Cardiac fibroblast (primary cell): ENCODE results near the gene GCGR.

ENCODE experiments used
- DNase-seq, 2 donors: peaks; one replicate each; pipeline versions ENCODE4 v3.0.0 to v3.0.0-alpha.2; 2010; ENCODE audit warnings: low read depth in 2 of 2
- H3K4me3 ChIP-seq, 2 donors: replicated peaks in 1 of 2; 1 replicate in 1 of 2; 2 replicates in 1 of 2; pipeline ENCODE4 v1.5.1; 2011; ENCODE audit warnings: low read depth in 2 of 2, low read length in 2 of 2, mild to moderate bottlenecking in 2 of 2, moderate library complexity in 1 of 2
- CTCF ChIP-seq: IDR thresholded peaks from one replicate; pipeline ENCODE4 v1.5.1; 2011; ENCODE audit warnings: low read depth, mild to moderate bottlenecking, low read length, inconsistent platforms

GCGR gene

GRCh38 chr17:81808778-81809555 lies 5.0 kb downstream of the GCGR start:
- H3K4me3 ChIP-seq, result no peak overlapping the region
- TF ChIP-seq CTCF, result no peak
- DNase-seq, result no peak

GRCh38 chr17:81809556-81809998 lies 5.6 kb downstream of the GCGR start:
- no peak for DNase-seq
- H3K4me3 ChIP-seq, result no peak overlapping the region
- TF ChIP-seq CTCF, result no peak

DNA sequence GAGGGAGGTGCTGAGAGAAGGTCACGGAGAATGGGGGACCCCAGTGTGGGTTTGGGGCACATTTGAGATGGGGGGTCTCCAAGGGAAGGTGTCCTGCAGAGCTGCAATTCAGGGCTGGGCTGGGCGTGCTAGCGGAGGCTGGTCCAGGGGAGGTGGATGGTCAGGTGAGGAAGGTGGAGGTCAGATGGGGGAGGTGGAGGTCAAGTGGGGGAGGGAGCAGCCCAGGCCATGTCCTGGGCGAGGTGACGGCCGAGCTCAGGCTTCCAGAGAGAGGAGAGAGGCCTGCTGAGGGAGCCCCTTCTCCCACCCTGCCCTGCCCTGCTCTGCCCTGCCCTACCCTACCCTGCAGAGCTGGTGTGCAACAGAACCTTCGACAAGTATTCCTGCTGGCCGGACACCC lies 6.5 kb downstream of the GCGR start:
- H3K4me3 ChIP-seq, result no peak overlapping the region
- TF ChIP-seq CTCF, result no peak
- no peak for DNase-seq

DNA sequence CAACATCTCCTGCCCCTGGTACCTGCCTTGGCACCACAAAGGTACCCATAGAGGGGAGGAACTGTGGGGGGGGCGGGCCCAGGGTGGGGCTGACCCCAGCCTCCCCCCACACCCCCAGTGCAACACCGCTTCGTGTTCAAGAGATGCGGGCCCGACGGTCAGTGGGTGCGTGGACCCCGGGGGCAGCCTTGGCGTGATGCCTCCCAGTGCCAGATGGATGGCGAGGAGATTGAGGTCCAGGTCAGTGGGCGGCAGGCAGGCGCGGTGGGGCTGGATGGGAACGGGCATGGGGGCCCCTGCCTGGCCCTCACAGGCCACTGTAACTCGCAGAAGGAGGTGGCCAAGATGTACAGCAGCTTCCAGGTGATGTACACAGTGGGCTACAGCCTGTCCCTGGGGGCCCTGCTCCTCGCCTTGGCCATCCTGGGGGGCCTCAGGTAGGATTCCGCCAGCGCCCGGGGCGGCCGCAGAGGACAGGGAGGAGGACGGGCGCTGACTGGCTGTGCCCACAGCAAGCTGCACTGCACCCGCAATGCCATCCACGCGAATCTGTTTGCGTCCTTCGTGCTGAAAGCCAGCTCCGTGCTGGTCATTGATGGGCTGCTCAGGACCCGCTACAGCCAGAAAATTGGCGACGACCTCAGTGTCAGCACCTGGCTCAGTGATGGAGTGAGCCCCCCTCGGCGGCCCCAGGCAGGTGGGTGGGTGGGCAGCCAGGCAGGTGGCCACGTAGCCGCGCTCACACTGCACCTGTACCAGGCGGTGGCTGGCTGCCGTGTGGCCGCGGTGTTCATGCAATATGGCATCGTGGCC lies 7.1 kb downstream of the GCGR start:
- no peak for TF ChIP-seq CTCF
- no peak for DNase-seq
- no peak overlapping the region for H3K4me3 ChIP-seq

GRCh38 chr17:81811705-81812570 lies 8.0 kb downstream of the GCGR start:
- TF ChIP-seq CTCF, result no peak
- DNase-seq, result no peak
- H3K4me3 ChIP-seq, result no peak overlapping the region

DNA sequence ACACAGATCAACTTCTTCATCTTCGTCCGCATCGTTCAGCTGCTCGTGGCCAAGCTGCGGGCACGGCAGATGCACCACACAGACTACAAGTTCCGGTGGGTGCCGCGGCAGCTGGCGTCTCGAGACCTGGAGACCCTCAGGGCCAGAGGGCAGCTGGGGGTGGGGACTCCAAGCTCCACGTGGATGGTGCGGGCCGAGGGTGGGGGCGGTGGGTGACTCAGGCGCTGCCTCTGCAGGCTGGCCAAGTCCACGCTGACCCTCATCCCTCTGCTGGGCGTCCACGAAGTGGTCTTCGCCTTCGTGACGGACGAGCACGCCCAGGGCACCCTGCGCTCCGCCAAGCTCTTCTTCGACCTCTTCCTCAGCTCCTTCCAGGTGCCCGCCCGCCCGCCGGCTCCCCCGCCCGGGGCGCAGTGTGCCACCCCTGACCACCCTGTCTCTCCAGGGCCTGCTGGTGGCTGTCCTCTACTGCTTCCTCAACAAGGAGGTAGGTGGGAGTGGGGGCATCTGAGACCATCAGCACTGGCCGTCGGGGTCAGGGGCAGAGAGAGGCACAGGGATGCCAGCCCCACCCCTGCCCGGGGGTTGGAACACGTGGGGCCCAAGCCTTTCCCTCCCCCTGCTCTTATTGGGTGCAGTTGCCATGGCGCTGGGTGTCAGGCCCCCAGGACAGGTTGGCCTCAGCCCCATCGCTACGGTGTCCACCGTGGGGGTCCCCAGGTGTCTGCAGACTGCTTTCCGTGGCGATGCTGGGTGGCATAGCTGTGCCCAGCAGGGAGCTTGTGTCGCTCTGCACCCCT lies 8.8 kb downstream of the GCGR start:
- TF ChIP-seq CTCF, result no peak
- DNase-seq, result no peak
- no peak overlapping the region for H3K4me3 ChIP-seq
